Erythroblast (primary cell): ENCODE results near the gene C11orf21.

Experiments
- GATA1 ChIP-seq: IDR thresholded peaks from 2 replicates; pipeline ENCODE4 v1.6.1; 2011; ENCODE audit warnings: low read depth, mild to moderate bottlenecking, control low read depth, low read length, moderate library complexity
- POLR2A ChIP-seq: IDR thresholded peaks from 2 replicates; pipeline ENCODE4 v1.6.1; 2011; ENCODE audit warnings: mild to moderate bottlenecking, low read length

GRCh38 chr11:2330696-2331095 lies 29.0 kb upstream of the C11orf21 start:
- TF ChIP-seq GATA1 (no peak), POLR2A (no peak)
